Heart left ventricle (tissue), 16 donors: Measurements from ENCODE around the gene TTC22. TPM values are rescaled to one million over a fixed set of nuclear protein-coding genes. Genes with fewer than 3 reads are reported as not detected.

Experiments used
- ATAC-seq, 4 donors: fragments of 200-7000 bp; cut with Tn5 transposase; one replicate each; pipeline ENCODE4 v1.9.1; 2020 to 2022; ENCODE audit warnings: moderate library complexity in 4 of 4, mild to moderate bottlenecking in 3 of 4, moderate number of reproducible peaks in 1 of 4
- DNase-seq, 5 donors: peaks; one replicate each; pipeline ENCODE4 v3.0.0-alpha.2; 2020
- H3K27ac ChIP-seq, 12 donors: fragments of 200-600 bp; sonication (generic) in 4 of 12; one replicate each; pipeline versions ENCODE4 v1.5.0 to v1.8.0; 2016 to 2022; ENCODE audit warnings: mild to moderate bottlenecking in 2 of 12
- H3K27me3 ChIP-seq, 9 donors: fragments of 200-600 bp; sonication (generic) in 2 of 9; one replicate each; pipeline versions ENCODE4 v1.5.1 to v1.8.0; 2016 to 2022; ENCODE audit warnings: mild to moderate bottlenecking in 3 of 9
- H3K36me3 ChIP-seq, 9 donors: fragments of 200-600 bp; sonication (generic) in 2 of 9; one replicate each; pipeline versions ENCODE4 v1.5.0 to v1.8.0; 2018 to 2022; ENCODE audit warnings: mild to moderate bottlenecking in 2 of 9
- H3K4me1 ChIP-seq, 12 donors: fragments of 200-600 bp; sonication (generic) in 4 of 12; one replicate each; pipeline versions ENCODE4 v1.5.0 to v1.8.0; 2016 to 2022; ENCODE audit warnings: mild to moderate bottlenecking in 3 of 12
- H3K4me3 ChIP-seq, 12 donors: fragments of 200-600 bp; sonication (generic) in 4 of 12; one replicate each; pipeline versions ENCODE4 v1.5.0 to v1.8.0; 2017 to 2022; ENCODE audit warnings: mild to moderate bottlenecking in 9 of 12, moderate library complexity in 4 of 12
- H3K9me3 ChIP-seq, 12 donors: fragments of 200-600 bp; sonication (generic) in 4 of 12; one replicate each; pipeline versions ENCODE4 v1.5.0 to v1.8.0; 2016 to 2022; ENCODE audit warnings: mild to moderate bottlenecking in 1 of 12
- POLR2A ChIP-seq, 2 donors: fragments of 450-650 bp; IDR thresholded peaks; one replicate each; pipeline ENCODE4 v1.6.1; 2017; ENCODE audit warnings: antibody characterized with exemption in 2 of 2, mild to moderate bottlenecking in 2 of 2, moderate library complexity in 2 of 2
- WGBS, 4 donors: extraction: QIAGEN DNeasy Blood & Tissue Kit in 2 of 4; methylation state at CpG; one replicate each; pipeline versions ENCODE4 v1.1.5 to v1.1.7; 2013 to 2018; 5-methylcytosine and 5-hydroxymethylcytosine counted together
- intact Hi-C, 10 donors: fragments of 100-400 bp; cut with DNase I; formaldehyde crosslinking; loops; one replicate each; pipeline versions ENCODE4 v1.11.1 to v1.14.2; 2022
- polyA plus RNA-seq, 2 donors: library from polyadenylated mRNA; stranded (reverse); fragments of 200-250 nt; gene quantifications; one replicate each; pipeline ENCODE4 v1.2.3, GENCODE V29; 2013
- total RNA-seq, 9 donors: library from RNA; depleted of rRNA in 2 of 9; stranded (reverse); fragments of >200 nt in 2 of 9; fragmentation: NEBNext Ultra II Directional in 3 of 9; extraction: Animal tissue kit (Norgen Biotek cat#: 25700) in 3 of 9; gene quantifications; one replicate each; pipeline versions ENCODE4 v1.1.0 to v1.2.4, GENCODE V29; 2016 to 2023
- TF ChIP-seq, protein P1 (sequence below), 12 donors: fragments of 200-600 bp; sonication (generic) in 4 of 12; IDR thresholded peaks; one replicate each; pipeline versions ENCODE4 v1.5.0 to v1.8.0; 2018 to 2022; ENCODE audit warnings: antibody characterized with exemption in 12 of 12, mild to moderate bottlenecking in 5 of 12
- donor health status: ischemic (EF 13 %, LVEDD 7.1; RV severe dilation, severe dysfunction).
- donor health status: healthy with polysubstance abuse.
- donor health status: DM: no; HTN: yes; CAD: no.
- donor health status: DM: no; HTN: no; CAD: no.
- donor health status: ischemic (EF 25% LVEDD 6.9; RV normal size, moderate dysfunction).
- donor health status: ischemic (EF 25% LVEDD 5.7; RV mildly dilated, moderate dysfunction).
- donor health status: healthy.
- donor health status: DM: yes; HTN: yes; CAD: no.
- donor health status: ischemic (EF 35%, LVEDD 5.7; RV mildly dilated, moderate dysfunction).
- donor health status: nonischemic (EF 11% LVEDD 7.7; RV severe dilation, severe dysfunction).
- donor health status: DM: yes; HTN: yes; CAD: no.
- donor health status: PGD.
- donor health status: ischemic (EF 29% LVEDD 5.4; RV normal size, mild dysfunction).
- donor health status: nonischemic (EF 23%, LVEDD 6.1; RV moderate dilation, normal function).

TTC22 gene
- total and polyA plus RNA-seq, 11 donors: 0.06 to 2.5 (median 0.25) TPM; not detected in 2

DNA sequence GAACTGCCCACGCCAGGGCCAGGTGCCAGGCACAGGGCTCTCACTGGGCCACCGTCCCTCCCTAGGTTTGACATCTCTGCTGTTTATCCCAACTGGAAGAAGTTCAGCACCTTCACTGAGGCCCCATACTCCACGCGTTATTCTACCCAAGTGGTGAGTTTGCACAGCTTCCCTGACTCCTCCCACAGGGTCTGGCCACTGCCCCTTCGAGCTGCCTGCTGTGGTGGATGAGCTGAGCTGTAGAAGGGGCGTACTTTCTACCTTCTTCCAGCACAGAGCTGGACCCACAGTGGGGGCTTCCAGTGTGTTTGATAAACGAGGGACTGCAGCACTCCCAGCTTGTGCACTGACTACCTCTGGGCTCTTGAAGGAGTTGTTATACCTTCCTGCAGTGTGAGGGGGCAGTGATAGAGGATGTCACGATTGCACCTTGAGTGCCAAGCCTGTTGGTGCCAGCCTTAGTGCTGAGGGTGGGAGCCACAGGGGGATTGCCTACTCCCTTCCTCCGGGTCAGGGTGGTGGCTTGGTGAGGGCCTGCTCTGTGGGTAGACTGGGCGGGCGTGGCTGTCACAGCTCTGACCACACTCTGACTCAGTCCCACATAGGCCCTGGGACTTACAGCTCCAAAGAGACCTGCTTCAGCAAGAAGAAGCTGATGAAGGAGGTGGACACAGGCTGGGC, 5.9 kb upstream of the TTC22 start:
- DNase-seq (no peak), ATAC-seq (peak in 1 of 4 donors; percentile 11)
- intact Hi-C loops: loop anchor here in 5 of 10 donors (5.0 to 10.0 kb wide), 4 partner anchors 135 to 740 kb away; no protein-coding TSS in a partner anchor
- no peaks in the 10 kb centered on the region for H3K36me3 ChIP-seq
- no peak overlapping the region for H3K27ac ChIP-seq
- peaks cover 0 to 6% (median 0%) of the 10 kb centered on the region in 12 donors for H3K4me1 ChIP-seq
- no peak for TF ChIP-seq POLR2A (IDR thresholded peaks at IDR 0.05)
- TF ChIP-seq, protein P1, sequence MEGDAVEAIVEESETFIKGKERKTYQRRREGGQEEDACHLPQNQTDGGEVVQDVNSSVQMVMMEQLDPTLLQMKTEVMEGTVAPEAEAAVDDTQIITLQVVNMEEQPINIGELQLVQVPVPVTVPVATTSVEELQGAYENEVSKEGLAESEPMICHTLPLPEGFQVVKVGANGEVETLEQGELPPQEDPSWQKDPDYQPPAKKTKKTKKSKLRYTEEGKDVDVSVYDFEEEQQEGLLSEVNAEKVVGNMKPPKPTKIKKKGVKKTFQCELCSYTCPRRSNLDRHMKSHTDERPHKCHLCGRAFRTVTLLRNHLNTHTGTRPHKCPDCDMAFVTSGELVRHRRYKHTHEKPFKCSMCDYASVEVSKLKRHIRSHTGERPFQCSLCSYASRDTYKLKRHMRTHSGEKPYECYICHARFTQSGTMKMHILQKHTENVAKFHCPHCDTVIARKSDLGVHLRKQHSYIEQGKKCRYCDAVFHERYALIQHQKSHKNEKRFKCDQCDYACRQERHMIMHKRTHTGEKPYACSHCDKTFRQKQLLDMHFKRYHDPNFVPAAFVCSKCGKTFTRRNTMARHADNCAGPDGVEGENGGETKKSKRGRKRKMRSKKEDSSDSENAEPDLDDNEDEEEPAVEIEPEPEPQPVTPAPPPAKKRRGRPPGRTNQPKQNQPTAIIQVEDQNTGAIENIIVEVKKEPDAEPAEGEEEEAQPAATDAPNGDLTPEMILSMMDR (IDR thresholded peaks at IDR 0.05): no peak
- WGBS, 4 donors: 61 to 77% (median 74%) methylated on average over 6 to 11 of the region's 11 CpGs
- H3K27me3 ChIP-seq: peaks cover 0 to 23% (median 2%) of the 10 kb centered on the region in 9 donors
- no peak overlapping the region for H3K4me3 ChIP-seq
- no peaks in the 10 kb centered on the region for H3K9me3 ChIP-seq

GRCh38 chr1:54805981-54806381, 4.9 kb upstream of the TTC22 start:
- WGBS, 4 donors: 67 to 77% (median 72%) methylated on average over 21 to 35 of the region's 35 CpGs
- DNase-seq: no peak
- intact Hi-C loops: loop anchor here in 5 of 10 donors (5.0 to 10.0 kb wide), 4 partner anchors 134 to 739 kb away; no protein-coding TSS in a partner anchor

GRCh38 chr1:54805466-54805865, 4.3 kb upstream of the TTC22 start:
- DNase-seq (no peak), ATAC-seq (no peak)
- Histone ChIP-seq H3K27me3 (peaks cover 0 to 39% (median 13%) of the 10 kb centered on the region in 9 donors), H3K9me3 (no peaks in the 10 kb centered on the region), H3K4me3 (no peak overlapping the region), H3K4me1 (peaks cover 0 to 11% (median 5%) of the 10 kb centered on the region in 12 donors), H3K36me3 (no peaks in the 10 kb centered on the region), H3K27ac (no peak overlapping the region)
- intact Hi-C loops: loop anchor here in 5 of 10 donors (5.0 to 10.0 kb wide), 4 partner anchors 133 to 738 kb away; no protein-coding TSS in a partner anchor
- 82 to 96% (median 90%) methylated on average over 3 of the region's 3 CpGs for WGBS, 4 donors
- TF ChIP-seq, protein P1 (IDR thresholded peaks at IDR 0.05): no peak
- no peak for TF ChIP-seq POLR2A (IDR thresholded peaks at IDR 0.05)

More at GRCh38 chr1:54805981-54806381, 4.9 kb upstream of the TTC22 start:
- Histone ChIP-seq H3K4me1 (peaks cover 0 to 6% (median under 1%) of the 10 kb centered on the region in 12 donors), H3K36me3 (no peaks in the 10 kb centered on the region), H3K9me3 (no peaks in the 10 kb centered on the region), H3K27me3 (peaks cover 0 to 34% (median 8%) of the 10 kb centered on the region in 9 donors), H3K4me3 (no peak overlapping the region), H3K27ac (no peak overlapping the region)
- no peak for TF ChIP-seq POLR2A (IDR thresholded peaks at IDR 0.05)
- TF ChIP-seq, protein P1 (IDR thresholded peaks at IDR 0.05): no peak
- no peak for ATAC-seq

- no peak overlapping the region for H3K27ac ChIP-seq
- H3K4me1 ChIP-seq: peaks cover 0 to 15% (median 5%) of the 10 kb centered on the region in 12 donors
- ATAC-seq (no peak), DNase-seq (no peak)
- H3K9me3 ChIP-seq: no peaks in the 10 kb centered on the region
- no peak overlapping the region for H3K4me3 ChIP-seq
- intact Hi-C loops: loop anchor here in 5 of 10 donors (5.0 to 10.0 kb wide), 4 partner anchors 132 to 737 kb away; no protein-coding TSS in a partner anchor
- H3K27me3 ChIP-seq: peaks cover 0 to 44% (median 19%) of the 10 kb centered on the region in 9 donors
- H3K36me3 ChIP-seq: no peaks in the 10 kb centered on the region
- WGBS, 4 donors: 68 to 90% (median 82%) methylated on average over 5 to 6 of the region's 6 CpGs
- TF ChIP-seq, protein P1 (IDR thresholded peaks at IDR 0.05): no peak
These were observed 3.5 kb upstream of the TTC22 start for GRCh38 chr1:54804471-54805132.
